ENCODE results near the gene PKIG.
"Not testable (repeated sequence)": the region's sequence is repeated elsewhere in the genome, so short reads cannot be mapped to it uniquely, and the experiment has no call there.

Gene PKIG

DNA sequence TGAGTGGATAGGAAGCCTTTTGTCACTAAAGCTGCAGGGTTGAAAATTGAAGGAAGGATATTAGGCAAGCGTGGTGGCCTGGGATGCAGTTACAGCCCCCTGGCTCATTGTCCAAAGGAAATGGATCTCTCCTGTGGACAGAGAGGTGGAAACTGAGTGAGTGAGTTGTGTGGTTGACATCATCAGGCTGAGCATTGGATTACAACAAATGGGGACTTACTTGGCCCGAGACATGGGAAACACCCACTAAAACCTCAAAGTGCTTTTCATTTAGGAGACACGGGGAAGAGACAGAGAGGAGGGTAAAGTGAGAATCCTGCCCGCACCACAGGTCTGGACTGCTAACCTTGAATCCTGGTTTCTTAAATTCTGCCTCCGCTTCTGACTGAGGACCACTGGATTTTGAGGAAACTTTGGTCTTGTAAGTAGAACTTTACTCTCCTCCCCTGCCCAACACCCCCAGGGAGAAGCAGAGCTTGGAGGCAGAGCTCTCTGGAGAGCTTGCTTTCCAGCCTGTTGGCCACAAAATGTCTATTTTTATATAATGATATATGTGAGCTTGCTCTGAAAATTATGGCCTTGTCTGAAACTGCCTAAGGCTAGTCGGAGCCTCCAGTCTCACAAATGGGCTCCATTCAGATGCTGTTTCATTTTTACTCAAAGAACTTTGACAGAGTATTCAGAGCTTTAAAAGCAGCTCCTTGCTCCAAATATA is at the start of gene PKIG:
Gene PKIG, plus strand, starts transcription at position 269 of the 715 bp plus-strand sequence. CDS start 31,978 bp downstream, outside the sequence.
- no peak for DNase-seq

DNA sequence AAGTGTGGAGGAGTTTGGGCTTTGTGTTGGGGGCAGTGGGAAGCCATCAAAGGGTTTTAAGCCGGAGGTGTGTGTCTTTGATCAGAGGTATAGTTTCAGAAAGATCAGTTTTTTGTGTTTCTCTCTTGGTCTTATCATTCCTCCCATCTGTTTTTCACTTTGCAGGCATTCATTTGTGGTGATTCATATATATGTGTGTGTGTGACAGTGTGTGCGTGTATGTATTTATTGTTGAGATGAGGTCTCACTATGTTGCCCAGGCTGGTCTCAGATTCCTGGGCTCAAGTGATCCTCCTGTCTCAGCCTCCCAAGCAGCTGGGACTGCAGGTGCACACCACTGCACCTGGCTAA is 49.4 kb upstream of the PKIG start:
- no peak for DNase-seq

DNA sequence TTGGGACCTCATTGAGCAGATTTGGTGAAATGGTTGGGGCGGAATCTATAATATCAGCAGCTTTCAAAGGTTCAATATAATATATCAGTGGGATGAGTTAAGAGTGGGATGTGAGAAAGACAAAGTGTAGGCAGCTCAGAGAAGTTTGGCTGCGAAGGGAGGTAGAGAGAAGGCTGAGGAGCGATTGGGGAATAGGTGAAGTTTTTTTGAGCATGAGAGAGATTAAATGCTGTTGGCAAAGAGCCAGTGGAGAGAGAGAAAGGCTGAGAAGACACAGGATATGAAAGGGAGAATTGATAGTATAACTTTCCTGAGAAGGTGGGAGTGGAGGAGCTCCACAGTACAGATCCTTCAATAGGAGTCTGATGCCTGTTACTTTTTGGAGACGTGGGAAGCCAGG is 48.5 kb upstream of the PKIG start:
- no peak for DNase-seq

DNA sequence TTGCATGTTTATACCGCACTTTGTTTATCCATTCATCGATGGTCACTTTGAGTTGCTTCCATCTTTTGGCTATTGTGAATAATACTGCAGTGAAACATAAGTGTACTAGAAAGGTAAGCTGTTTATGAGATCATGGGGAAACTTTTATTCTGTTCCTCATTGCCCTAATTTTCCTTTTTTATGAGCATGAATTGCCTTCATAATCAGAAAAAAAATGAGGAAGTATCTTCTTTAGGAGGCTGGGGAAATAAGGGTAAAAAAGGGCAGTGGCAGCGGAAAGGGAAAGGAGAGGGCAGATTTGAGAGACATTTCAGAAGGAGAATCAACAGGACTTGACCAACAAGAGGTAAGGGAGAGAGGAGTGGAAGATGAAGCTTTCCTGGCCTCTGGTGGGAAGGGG is 46.2 kb upstream of the PKIG start:
- DNase-seq: no peak

DNA sequence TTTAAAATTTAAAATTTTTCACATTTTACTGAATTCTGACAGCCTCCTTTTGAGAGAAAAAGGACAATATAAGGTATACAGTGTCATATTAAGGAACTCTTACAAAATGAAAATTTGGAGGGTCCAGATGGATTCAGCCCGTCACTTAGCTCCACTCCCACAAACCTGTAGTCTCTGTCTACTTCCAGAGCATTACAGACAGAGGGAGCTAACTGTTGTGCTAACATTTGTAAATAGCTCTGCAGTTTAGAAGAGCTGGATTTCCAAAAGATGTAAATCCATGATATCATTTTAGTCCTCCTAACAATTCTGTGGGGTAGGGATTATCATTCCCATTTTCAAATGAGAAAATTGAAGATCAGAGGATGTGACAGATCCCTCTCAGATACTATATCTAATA is 44.4 kb upstream of the PKIG start:
- no peak for DNase-seq

DNA sequence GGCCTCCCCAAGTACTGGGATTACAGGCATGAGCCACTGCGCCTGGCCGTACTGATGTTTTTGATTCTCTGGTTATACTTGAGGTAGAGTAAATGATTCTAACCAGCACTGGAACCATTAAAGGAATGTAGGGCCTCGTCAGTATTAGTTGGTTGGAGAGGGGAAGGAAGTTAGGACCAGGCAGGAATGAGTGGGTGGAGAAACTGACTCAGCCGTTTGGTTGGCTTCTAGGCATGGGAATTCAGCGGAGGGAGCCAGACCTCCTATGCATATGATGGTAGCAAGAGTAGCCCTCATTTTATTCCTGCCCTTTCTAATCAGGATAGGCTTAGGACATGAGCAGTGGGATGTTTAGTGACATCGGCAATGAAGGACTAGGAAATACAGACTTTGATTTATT is 41.5 kb upstream of the PKIG start:
- DNase-seq: no peak

DNA sequence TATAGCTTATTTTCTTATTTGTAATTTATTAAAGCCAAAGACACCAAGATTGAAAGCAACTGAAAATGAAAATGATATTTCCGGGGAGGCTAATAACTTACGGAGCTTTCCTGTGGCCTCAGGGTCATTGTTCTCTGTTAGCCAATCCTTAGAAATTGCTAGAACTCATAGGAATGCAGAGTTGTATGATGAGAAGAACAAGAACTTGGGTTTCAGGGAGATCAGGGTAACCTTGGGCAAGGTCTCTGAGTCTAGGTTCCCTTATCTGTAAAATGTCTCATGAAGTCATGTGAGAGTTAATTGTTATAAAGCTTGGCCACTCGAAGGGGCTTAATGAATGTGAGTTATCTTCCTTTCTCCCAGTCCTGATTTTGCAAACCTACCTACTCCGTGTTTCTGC is 40.4 kb upstream of the PKIG start:
- DNase-seq: no peak

DNA sequence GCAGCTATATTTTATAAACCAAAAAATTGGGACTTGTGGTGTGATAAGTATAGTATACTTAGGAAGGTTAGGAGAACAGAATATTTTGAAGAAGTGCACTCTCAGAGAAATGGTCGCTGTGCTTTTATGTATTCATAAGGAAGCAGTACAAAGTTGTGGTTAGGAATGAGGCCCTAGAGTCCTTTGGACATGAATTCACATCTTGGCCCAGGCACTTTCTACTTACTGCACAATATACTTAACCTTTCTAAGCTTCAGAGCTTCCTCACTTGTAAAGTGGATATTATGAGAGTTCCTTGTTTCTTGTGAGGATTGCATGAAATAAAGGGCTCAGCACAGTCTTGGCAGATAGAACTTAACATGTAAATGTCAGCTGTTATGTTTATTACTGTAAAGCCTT is 39.5 kb upstream of the PKIG start:
- no peak for DNase-seq

DNA sequence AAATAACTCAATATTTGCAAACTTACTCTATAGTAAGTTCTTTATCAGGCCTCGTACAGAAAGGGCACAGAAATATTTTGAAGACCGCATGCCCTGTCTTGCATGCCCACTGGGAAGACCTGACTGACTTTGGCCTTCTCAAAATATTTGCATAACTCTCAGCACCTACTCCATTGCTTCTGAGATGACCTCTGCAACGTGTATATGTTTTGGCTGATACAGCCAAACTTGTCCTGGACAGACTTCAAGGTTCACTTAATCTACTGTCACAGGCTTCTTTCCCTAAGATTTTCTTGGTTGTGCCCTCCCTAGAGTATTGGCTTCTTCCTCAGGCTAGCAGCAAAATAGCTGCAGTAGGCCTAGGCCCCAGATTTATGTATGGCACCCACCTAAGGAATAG is 39.0 kb upstream of the PKIG start:
- DNase-seq: no peak

DNA sequence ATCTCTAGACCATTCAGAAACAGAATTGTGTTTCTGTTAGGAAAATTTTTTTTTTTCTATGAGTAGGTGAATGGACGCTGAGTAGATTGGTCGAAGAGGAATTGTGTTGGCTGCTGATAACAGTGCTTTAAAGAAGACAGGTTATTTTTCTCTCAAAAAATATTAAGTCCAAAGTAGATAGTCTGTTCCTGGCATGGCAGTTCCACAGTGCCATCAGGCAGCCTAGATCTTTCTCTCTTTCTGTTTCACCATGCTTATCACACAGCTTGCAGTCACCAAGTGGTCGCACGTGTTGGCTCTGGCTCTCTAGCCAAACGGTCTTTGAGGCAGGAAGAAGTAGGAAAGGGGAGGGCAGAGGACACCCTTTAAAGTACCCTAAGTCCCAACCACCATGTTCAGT is 38.1 kb upstream of the PKIG start:
- no peak for DNase-seq

DNA sequence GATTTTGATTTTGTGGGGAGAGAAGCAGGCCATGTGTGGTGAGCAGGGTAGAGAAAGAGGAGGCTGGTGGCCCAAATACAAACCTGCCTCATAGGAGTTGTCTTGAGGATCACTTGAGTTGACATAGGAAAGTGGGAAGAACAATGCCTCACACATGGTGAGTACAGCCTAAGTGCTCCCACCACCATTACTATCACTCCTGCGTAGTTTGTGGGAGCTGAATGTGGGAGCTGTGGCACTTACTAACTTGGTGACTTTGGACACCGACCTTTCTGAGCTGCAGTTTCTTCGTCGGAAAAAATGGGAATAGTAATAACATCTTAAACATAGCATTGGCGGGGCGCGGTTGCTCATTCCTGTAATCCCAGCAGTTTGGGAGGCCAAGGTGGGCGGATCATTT is 35.0 kb upstream of the PKIG start:
- DNase-seq: no peak

DNA sequence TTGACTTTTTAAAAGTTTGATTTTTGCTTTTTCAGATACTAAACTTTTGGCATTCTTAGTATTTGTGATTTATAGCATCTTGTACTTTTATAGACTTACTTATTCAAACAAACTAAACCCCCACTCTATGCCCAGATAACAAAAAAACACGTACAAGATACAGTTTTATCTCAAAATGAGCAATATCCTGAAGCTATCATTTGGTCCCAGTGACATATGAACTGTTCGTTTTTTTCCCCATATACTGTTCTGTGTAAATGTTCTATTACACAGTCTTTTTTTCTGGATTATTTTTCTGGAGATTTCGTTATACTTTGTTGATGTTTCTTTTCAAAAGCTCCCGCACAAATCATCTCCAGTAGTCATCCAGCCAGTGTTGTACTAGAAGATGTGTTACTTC is 33.3 kb upstream of the PKIG start:
- DNase-seq: no peak

DNA sequence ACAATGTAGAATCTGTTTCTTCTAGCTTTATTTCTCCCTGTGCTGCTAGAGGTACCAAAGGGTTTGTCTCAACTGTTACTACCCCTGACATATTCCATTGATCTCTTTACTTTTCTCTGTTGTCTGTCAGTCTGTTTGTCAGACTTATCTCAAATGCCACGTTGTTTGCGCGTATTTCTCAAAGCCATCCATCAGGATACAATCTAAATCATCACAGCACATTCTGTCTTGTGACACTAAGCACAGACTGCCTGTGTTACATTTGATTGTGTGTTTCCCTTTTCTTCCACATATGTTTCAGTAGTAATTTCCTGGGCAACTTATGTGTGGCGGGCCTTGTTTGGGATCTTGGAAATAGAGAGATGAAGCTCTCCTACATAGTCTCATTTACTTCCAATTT is 30.3 kb upstream of the PKIG start:
- no peak for DNase-seq

DNA sequence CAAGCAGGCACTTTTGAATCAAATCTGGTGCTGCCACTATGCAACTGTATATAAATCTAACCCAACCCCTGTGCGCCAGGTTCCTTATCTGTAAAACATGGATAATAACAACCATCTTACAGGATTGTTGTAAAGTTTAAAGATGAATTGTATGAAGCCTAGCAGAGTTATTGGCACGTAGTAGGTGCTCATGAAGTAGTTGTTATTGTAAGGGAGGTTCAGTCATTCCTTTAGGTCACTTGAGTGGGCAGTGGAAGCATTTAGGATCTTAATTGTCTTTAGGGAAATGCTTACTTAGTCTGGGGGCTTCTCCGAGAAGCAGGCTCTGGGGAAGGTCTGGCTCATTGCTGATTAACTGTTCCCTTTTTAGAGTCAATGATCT is 29.8 kb upstream of the PKIG start:
- DNase-seq: no peak

DNA sequence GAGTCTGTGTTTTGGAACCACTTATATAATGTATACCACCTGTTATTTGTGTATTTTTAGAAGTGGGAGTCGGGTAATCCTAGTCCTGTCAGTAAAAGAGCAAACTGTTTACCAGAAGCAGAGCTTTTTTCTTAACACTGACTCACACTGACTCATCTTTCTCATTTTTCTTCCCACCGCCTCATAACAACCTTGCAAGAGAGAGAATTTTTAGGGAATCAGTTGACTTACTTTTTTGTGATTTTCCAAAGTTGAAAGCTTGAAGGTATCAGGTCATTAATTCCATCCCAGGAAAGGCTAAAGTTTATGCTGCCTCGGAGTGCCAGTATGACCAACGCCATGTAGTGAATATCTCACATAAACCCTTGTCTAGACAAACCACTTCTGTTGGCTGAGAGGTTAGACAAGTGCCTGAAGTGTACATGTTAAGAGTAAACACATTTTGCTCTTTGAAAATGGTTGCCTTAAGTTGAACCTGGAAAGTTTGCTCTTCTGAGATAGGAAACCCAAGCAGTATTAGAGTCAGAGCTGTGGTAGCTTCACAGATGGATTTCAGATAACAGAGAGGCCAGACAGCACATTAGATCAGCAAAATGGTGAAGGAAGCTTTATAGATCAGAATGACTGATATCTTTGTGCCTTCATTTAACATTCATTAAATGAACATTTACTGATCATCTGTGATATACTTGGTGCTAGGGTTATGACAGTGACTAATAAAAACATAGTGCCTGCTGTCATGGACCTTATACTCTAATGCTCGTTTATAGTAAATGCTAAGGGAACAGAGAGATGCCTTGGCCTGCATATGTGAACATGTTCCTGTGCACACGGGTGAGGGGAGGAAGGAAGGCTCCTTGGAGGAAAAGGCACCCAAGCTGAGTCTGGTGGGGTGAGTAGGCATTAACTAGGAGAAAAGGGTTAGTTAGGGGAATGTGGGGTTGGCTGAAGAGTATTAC is 29.1 kb upstream of the PKIG start:
- DNase-seq: no peak

DNA sequence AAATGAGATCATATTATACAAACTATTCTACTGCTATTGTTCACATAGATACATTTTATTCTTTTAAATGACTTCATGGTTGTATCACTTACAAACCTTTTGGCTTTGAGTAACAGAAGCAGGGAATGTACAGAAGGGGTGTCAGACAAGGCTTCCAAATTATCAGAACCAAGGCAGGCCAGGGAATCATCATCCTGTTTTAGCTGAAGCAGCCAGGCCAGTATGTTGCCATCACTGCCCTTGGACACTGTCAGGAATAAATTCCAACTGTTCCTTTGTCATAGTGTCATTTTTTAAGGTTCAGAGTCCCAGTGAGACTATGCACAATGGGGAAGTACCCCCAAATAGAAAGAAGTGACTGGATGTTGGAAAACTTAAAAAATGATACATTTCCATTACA is 23.1 kb upstream of the PKIG start:
- no peak for DNase-seq

DNA sequence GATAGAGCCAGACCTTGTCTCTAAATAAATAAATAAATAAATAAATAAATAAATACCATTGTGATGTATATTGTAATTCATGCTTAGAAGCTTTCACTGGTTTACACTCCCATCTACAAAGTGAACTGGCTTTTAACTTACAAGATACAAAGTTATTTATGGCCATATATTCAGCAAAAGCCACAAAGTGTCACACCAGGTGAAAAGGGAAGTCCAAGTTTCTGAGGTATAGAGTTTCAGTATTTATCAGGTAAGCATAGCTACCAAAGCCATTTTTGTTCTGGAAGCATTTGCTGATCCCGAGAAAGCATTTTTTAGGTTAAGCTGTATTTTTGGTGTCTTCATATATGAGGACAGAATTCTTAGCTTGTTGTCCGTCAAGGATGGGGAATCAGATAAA is 22.1 kb upstream of the PKIG start:
- DNase-seq: no peak

DNA sequence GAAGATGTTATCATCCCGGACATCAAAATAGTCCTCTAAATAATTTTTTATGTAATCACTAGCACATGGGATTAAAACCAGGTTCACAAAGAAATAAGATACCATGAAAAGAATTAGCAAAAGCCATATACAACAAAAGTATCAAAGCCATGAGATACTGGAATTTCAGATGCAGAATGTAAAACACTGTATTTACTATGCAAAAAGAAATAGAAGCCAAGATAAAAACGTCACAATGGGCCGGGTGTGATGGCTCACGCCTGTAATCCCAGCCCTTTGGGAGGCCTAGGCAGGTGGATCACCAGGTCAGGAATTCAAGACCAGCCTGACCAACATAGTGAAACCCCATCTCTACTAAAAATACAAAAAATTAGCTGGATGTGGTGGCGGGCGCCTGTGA is 21.6 kb upstream of the PKIG start:
- DNase-seq: not testable (repeated sequence)

DNA sequence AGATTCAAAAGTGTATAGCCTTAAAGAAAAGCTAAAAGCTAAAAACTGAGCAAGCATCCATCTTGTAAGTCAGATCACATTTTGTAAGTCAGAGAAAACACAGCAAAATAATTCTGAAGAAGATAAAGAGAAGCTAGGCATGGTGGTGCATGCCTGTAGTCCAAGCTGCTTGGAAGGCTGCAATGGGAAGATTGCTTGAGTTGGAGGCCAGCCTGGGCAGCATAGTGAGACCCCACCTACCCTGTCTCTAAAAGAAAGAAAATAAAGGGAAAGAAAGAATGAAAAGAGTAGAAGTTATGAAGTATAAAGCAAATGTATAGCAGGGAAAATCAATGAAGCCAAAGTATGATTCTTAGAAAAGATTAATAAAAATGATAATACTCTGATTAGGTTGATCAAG is 20.5 kb upstream of the PKIG start:
- DNase-seq: no peak

DNA sequence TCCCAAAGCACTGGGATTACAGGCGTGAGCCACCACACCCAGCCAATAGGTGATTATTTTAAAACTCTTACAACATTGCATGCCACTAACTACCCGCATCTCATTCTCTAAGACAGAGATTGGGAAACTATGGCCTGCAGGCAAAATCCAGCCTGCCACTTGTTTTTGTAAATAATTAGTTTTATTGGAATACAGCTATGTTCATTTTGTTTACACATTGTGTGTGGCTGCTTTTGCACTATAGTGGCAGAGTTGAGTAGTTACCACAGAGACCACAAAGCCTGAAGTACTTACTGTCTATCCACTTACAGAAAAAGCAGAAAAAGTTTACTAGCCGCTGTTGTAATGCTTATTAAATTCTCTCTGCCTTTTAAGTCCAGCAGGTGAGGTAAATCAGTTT is 16.4 kb upstream of the PKIG start:
- no peak for DNase-seq

DNA sequence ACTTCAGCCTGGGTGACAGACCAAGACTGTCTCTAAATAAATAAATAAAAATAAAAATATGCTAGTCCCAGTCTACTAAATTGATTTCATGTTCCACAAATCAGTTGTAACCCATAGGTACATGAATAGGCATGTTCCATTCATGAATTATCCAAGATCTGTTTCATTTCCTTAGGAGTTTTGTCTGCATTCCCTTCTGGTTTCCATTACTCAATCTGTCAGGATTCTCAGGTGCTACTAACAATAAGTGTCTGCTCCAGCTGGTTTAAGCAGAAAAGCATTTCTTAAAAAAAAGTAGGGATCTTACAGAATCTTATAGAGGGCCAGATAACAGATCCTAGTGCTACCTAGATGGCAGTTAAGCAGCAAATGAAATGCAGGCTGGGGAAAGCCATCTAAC is 15.6 kb upstream of the PKIG start:
- no peak for DNase-seq

DNA sequence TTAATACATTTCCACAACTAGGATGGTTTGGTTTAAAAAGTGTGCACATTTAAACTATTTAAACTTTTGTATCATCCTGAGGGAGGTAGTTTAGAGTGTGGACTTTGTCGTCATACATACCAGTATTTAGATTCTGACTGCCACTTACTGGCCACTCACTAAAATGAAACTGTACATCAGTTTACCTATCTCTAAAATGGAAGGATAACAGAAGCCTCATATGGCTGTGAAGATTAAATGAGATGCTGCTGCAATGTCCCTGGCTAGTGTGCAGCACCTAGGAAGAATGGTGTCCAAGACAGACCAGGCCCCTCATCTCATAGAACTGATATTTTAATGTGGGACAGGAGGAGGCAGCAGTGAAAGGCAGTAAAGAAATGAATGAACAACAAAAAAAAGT is 12.0 kb upstream of the PKIG start:
- no peak for DNase-seq

DNA sequence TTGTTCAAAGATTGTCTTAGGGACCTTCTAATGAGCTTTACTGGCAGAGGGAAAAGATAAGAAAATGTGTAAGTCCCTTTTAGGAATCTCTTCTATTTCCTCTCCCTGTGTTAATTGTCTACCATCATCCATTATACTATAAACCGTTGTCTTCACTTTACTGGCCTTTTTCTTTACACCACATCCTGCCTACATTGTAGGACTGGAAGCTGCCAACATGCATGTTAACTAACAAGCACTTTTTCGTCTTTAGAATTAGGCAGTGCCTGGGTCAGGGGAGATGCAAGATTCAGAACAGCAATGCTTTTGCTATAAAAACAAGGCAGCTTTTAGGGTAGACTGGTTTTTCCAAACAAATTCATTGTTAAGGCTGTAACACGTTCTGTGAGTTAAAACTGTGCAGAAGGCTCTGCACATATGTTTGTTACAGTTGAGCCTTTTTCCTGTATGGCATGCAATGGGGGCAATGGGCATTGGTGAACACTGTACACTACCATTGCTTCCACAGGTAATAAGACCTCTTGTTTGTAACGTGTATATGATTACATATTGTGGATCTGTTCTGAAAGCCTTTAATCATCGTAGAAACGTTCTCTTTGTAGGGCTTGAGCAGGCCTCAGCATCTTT is 10.9 kb upstream of the PKIG start:
- no peak for DNase-seq
